ENCODE results near the gene IFRD2.

DNA sequence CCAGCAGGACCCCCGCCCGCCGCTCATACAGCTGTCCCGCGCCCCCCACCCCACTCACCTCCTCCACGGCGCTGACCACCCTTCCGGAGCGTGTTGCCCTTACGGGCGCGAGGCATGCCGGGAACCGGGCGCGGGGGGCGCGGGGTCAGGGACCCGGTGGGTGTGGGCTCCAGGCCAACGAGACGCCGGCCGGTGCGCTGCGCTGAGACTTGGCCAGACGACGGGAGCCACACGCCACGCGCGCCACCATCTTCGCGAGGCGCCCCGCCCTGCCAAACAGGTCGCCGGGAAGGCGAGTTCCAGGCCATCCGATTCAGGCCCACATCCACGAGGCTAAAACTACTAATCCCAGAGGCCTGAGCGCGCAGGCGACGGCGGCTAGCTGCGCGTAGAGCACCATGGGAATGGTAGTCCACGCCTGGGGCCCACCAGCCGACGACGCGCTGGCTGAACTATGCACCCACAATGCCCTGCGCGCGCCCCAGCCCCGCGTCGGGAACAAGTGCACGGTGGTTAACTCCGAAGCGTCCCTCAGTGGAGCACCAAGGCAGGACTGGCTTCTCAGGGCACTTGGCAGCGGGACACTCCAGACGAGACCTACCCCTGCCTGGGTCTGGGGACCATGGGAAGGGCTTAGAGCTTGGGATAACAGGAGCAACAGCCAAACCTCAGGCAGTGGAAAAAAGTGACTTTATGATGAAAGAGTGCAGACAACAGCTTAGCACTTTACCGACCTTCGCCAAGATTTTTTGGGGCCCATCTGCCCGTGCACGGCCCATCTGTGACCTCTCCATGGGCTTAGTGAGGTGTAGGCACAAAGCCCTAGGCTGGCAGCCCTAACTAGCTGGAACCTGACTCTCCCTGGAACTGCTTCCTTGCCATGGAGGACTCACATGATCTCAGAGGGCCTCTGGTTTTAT, at the start of gene IFRD2:
- TF ChIP-seq, protein P1, sequence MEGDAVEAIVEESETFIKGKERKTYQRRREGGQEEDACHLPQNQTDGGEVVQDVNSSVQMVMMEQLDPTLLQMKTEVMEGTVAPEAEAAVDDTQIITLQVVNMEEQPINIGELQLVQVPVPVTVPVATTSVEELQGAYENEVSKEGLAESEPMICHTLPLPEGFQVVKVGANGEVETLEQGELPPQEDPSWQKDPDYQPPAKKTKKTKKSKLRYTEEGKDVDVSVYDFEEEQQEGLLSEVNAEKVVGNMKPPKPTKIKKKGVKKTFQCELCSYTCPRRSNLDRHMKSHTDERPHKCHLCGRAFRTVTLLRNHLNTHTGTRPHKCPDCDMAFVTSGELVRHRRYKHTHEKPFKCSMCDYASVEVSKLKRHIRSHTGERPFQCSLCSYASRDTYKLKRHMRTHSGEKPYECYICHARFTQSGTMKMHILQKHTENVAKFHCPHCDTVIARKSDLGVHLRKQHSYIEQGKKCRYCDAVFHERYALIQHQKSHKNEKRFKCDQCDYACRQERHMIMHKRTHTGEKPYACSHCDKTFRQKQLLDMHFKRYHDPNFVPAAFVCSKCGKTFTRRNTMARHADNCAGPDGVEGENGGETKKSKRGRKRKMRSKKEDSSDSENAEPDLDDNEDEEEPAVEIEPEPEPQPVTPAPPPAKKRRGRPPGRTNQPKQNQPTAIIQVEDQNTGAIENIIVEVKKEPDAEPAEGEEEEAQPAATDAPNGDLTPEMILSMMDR (IDR thresholded peaks at IDR 0.05), result no peak
- peak; percentile 53 for TF ChIP-seq POLR2A (IDR thresholded peaks at IDR 0.05)
